K562 treated with DMSO at 1 percent for 24 hours (cell line): ENCODE results near the gene CAGE1. TPM values are rescaled to one million over a fixed set of nuclear protein-coding genes. Genes with fewer than 3 reads are reported as not detected.

Source experiments
- total RNA-seq: library from RNA; unstranded; fragments of 300-600 nt; gene quantifications from 2 replicates; pipeline ENCODE4 v1.2.3, GENCODE V29; 2022; ENCODE audit warnings: low read depth; ENCODE audit not compliant: insufficient read depth

CAGE1 gene
- total RNA-seq: not detected in 2 replicates

DNA sequence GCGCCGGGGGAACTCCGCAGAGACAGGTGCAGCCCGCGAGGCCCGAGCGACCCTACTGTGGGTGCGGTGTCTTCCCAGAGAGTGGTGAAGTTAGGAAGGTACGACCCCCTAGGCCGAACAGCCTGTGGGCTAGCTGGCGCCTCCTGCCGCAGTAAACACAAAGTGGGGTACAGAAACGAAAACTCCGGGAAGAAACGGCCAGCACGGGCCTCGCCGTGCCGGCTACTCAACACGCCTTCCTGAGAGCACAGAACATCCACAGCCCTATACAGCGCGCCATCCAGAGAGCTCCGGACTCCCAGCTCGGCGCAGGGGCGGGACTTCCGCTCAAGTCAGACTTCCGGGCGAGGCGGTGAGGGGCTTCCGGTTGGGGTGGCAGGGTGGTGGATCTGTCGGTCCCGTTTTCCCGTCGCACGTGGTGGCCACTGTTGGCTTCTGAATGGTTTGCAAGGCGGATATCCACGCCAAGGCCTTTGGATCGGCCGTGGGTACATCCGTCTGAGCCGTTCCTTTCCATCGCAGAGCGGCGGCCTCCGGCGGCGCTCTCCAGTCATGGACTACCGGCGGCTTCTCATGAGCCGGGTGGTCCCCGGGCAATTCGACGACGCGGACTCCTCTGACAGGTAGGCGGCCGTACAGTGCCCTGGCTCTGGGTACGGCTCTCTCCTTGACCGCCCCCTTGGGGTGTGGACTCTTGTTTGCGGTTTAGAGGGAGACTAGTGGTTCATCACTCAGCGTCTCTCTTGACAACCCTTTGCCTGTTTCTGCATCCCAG is at the start of gene CAGE1, which contains the start of gene RIOK1:
CAGE1 (minus strand) TSS at position 292 of the 775 bp plus-strand sequence. CDS start 2,569 bp downstream, outside the sequence.
RIOK1 (plus strand) TSS at position 358 of the 775 bp plus-strand sequence; CDS start at position 553, 195 bp downstream.

DNA sequence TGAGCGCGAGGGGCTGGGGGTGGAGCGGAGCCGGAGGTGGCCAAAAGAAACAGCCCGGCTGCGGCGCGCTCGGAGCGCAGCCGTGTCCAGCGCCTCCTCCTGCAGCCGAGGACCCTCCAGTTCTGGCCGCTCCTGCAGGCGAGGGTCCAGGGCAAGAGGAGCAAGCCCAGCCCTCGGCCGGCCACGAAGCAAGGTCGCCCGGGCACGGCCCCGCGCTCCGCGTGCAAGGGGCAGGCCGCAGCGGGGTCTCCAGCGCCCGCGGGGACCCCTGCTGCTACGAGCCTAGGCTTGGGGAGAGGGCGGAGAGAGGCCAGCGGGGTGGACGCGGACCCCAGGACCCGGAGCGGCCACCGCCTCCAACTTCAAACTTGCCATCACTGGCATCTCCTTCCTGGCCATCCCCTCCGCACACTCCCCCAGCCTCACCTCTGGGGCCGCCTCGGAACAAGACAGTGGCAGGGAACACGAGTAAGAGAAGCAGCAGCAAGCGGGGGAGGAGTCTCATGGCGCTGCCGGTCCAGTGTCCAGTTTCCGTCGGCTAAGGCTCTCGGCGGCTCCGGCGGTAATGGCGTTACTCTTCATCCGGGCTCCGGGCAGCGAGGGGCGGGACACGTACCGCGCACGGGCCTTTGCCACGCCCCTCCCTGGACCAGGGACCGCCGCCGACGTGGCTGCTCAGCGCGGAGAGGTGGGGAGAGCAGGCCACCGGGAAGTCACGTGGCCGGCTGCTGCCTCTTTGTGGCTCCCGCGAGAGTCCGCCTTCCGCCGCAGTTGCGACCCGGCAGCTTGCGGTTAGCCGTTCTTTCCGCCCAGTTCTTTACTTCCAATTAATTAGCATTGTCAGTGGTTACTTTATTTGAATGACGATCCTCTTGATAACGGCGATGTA is 76.7 kb downstream of the CAGE1 start, which contains the start of gene SSR1:
SSR1 (minus strand) TSS at position 584 of the 889 bp plus-strand sequence; CDS start at position 505, 79 bp downstream.

Other genes starting within 250 kb of the CAGE1 start
- gene SSR1, start 76.5 kb downstream of the CAGE1 start, total RNA-seq: 74.6 and 80.6 TPM in 2 replicates
- gene RIOK1, start 66 bp upstream of the CAGE1 start, total RNA-seq: 17.6 and 19.6 TPM in 2 replicates
- gene DSP, start 151.9 kb upstream of the CAGE1 start, total RNA-seq: 0.06 TPM in 1 of 2 replicates, not detected in the other
- gene SNRNP48, start 200.5 kb upstream of the CAGE1 start, total RNA-seq: 8.9 and 11.3 TPM in 2 replicates